Duodenal mucosa (tissue), 2 donors: ENCODE measurements around the gene OOSP4A.

Source experiments
- H3K27ac ChIP-seq: one replicate; pipeline ENCODE4 v1.7.0; 2013; ENCODE audit warnings: low read depth, low read length
- H3K27me3 ChIP-seq, 2 donors: one replicate each; pipeline ENCODE4 v1.7.0; 2013; ENCODE audit warnings: low read length in 2 of 2, control low read depth in 1 of 2; ENCODE audit not compliant: insufficient read depth in 2 of 2, control insufficient read depth in 1 of 2
- H3K36me3 ChIP-seq, 2 donors: one replicate each; pipeline ENCODE4 v1.7.0; 2013; ENCODE audit warnings: low read length in 2 of 2, control low read depth in 1 of 2; ENCODE audit not compliant: insufficient read depth in 2 of 2, control insufficient read depth in 1 of 2
- H3K4me1 ChIP-seq, 2 donors: one replicate each; pipeline ENCODE4 v1.7.0; 2013; ENCODE audit warnings: low read length in 2 of 2, control low read depth in 1 of 2; ENCODE audit not compliant: insufficient read depth in 2 of 2, control insufficient read depth in 1 of 2
- H3K4me3 ChIP-seq, 2 donors: one replicate each; pipeline ENCODE4 v1.7.0; 2013; ENCODE audit warnings: low read length in 2 of 2, low read depth in 1 of 2
- H3K9ac ChIP-seq, 2 donors: one replicate each; pipeline ENCODE4 v1.7.0; 2013; ENCODE audit warnings: low read length in 2 of 2, low read depth in 1 of 2
- H3K9me3 ChIP-seq, 2 donors: one replicate each; pipeline ENCODE4 v1.7.0; 2013; ENCODE audit warnings: low read length in 2 of 2, control low read depth in 1 of 2; ENCODE audit not compliant: control insufficient read depth in 1 of 2

The OOSP4A gene

DNA sequence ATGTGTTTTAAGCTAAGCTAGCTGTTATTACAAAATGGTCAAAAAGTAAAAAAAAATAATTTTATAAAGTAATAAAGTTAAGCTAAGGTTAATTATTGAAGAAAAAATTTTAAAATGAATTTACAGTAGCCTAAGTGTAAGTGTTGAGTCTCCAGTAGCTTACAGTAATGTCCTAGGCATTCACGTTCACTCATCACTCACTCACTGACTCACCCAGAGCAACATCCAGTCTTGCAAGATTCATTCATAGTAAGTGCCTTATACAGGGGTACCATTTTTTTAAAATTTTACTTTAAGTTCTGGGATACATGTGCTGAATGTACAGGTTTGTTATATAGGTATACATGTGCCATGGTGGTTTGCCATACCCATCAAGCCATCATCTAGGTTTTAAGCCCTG, 41.5 kb downstream of the OOSP4A start:
- no peak overlapping the region for H3K4me3 ChIP-seq
- no peak overlapping the region for H3K27ac ChIP-seq
- no peaks in the 10 kb centered on the region for H3K27me3 ChIP-seq
- no peaks in the 10 kb centered on the region for H3K4me1 ChIP-seq
- H3K9me3 ChIP-seq, result no peaks in the 10 kb centered on the region
- H3K36me3 ChIP-seq, result no peaks in the 10 kb centered on the region
- H3K9ac ChIP-seq, result no peak overlapping the region

DNA sequence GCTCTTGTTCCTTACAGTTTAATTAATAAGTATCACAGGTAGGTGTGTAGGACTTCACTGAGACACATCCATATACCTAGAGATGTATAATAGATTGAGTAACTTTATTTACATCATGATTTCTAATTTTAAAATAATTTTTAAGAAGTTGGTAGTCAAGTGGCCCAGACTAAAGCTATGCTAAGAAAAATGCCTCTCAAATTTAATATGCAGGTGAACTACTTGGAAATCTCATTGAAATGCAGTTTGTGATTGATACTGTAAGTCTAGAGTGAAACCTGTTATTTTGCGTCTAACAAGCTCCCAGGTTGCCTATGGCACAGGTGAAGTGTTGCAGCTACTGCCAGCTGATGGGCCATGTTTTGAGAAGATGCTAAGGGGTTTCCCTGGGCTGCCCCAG, 53.0 kb downstream of the OOSP4A start, which contains the start of gene OOSP4B:
TSS of gene OOSP4B (plus strand) at position 301 of the 400 bp plus-strand sequence.
- Histone ChIP-seq H3K27me3 (no peaks in the 10 kb centered on the region), H3K27ac (no peak within 1 kb of the TSS), H3K9ac (no peak within 1 kb of the TSS), H3K9me3 (no peaks in the 10 kb centered on the region), H3K4me3 (no peak within 1 kb of the TSS), H3K36me3 (no peaks in the 10 kb centered on the region), H3K4me1 (no peaks in the 10 kb centered on the region)

DNA sequence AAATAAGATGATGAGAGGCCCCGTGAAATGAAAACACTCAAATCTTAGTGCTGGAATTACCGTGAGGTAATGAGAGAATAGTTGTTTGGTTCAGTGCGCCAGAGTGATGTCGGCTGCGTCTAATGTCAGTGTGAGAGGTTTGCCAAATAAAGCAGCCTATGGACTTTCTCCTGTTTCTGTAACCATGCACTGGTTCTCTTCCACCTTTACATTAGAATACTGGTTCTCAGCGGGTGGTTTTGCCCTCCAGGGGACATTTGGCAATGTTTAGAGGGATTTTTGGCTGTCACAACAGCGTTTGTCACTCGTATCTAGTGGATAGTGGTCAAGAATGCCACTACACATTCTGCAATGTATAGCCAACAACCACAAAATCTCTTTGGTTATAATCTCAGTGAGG, 54.2 kb downstream of the OOSP4A start:
- Histone ChIP-seq H3K36me3 (no peaks in the 10 kb centered on the region), H3K9ac (no peak overlapping the region), H3K4me1 (no peaks in the 10 kb centered on the region), H3K9me3 (no peaks in the 10 kb centered on the region), H3K4me3 (no peak overlapping the region), H3K27me3 (no peaks in the 10 kb centered on the region), H3K27ac (no peak overlapping the region)
